Coronary artery (tissue), 2 donors: ENCODE results near the gene ST6GALNAC6.
"Not testable (repeated sequence)": the region's sequence is repeated elsewhere in the genome, so short reads cannot be mapped to it uniquely, and the experiment has no call there.

Experiments used
- DNase-seq: peaks from one replicate; pipeline ENCODE4 v3.0.0-alpha.2; 2017; ENCODE audit warnings: low spot score
- H3K27ac ChIP-seq, 2 donors: fragments of 200-600 bp; sonication (generic); one replicate each; pipeline ENCODE4 v1.5.1; 2016 to 2019
- H3K4me3 ChIP-seq: fragments of 200-600 bp; sonication (generic); 2 replicates; pipeline ENCODE4 v1.5.1; 2016; ENCODE audit warnings: mild to moderate bottlenecking, moderate library complexity
- CTCF ChIP-seq: fragments of 200-600 bp; sonication (generic); IDR thresholded peaks from one replicate; pipeline ENCODE4 v1.5.1; 2019; ENCODE audit warnings: antibody characterized with exemption

Gene ST6GALNAC6

GRCh38 chr9:127872369-127873222 lies 26.8 kb downstream of the ST6GALNAC6 start:
- peak overlapping the region in 1 of 2 donors; percentile 93 for H3K27ac ChIP-seq
- TF ChIP-seq CTCF: no peak
- H3K4me3 ChIP-seq: no peak overlapping the region
- DNase-seq: no peak

GRCh38 chr9:127871531-127871930 lies 27.9 kb downstream of the ST6GALNAC6 start:
- no peak for TF ChIP-seq CTCF
- Histone ChIP-seq H3K27ac (no peak overlapping the region), H3K4me3 (no peak overlapping the region)
- no peak for DNase-seq

- Histone ChIP-seq H3K4me3 (no peak overlapping the region), H3K27ac (no peak overlapping the region)
- DNase-seq: no peak
- TF ChIP-seq CTCF: no peak
These were observed 28.5 kb downstream of the ST6GALNAC6 start for GRCh38 chr9:127870887-127871286.

- DNase-seq, H3K4me3 ChIP-seq: not testable (repeated sequence)
- peak overlapping the region in 1 of 2 donors; percentile 50 for H3K27ac ChIP-seq
These were observed 29.3 kb downstream of the ST6GALNAC6 start for GRCh38 chr9:127870153-127870491.

GRCh38 chr9:127869310-127870152 lies 29.9 kb downstream of the ST6GALNAC6 start:
- DNase-seq: peak; percentile 93
- Histone ChIP-seq H3K27ac (peak overlapping the region; percentile 50 to 73), H3K4me3 (no peak overlapping the region)
- TF ChIP-seq CTCF: peak; percentile 78

GRCh38 chr9:127868278-127868902 lies 31.0 kb downstream of the ST6GALNAC6 start:
- Histone ChIP-seq H3K27ac (peak overlapping the region; percentile 50 to 73), H3K4me3 (no peak overlapping the region)
- DNase-seq: no peak
- no peak for TF ChIP-seq CTCF
